MCF 10A (cell line): Measurements from ENCODE around the gene PPARD. TPM values are rescaled to one million over a fixed set of nuclear protein-coding genes. Genes with fewer than 3 reads are reported as not detected.

Source experiments
- BruUV-seq: library from RNA; stranded (reverse); fragments of 400-500 nt; replicated peaks from 2 replicates; lab custom pipeline; 2021; lab: Mats Ljungman, UMichigan
- CTCF ChIA-PET: fragments of 300-600 bp; sonication (Branson Sonifier 250); formaldehyde crosslinking; extraction: SDS; loops from one replicate; lab custom pipeline; 2021; ENCODE audit warnings: antibody characterized with exemption, inconsistent platforms; lab: Yijun Ruan, JAX
- POLR2A ChIA-PET: fragments of 300-600, 350-650 bp; sonication (Branson Sonifier 250); formaldehyde crosslinking; extraction: SDS; loops from one replicate; lab custom pipeline; 2020; ENCODE audit warnings: antibody characterized with exemption, inconsistent platforms; lab: Yijun Ruan, JAX
- DNase-seq: peaks from one replicate; pipeline ENCODE4 v3.0.0-alpha.2; 2018; ENCODE audit not compliant: unreplicated experiment
- H3K27ac Mint-ChIP-seq: one replicate; pipeline ENCODE4 v1.8.0; 2022; ENCODE audit warnings: mild to moderate bottlenecking, low read depth, mixed read lengths; ENCODE audit not compliant: unreplicated experiment
- H3K27me3 Mint-ChIP-seq: one replicate; pipeline ENCODE4 v1.8.0; 2022; ENCODE audit warnings: mixed read lengths; ENCODE audit not compliant: insufficient read depth, unreplicated experiment
- H3K36me3 Mint-ChIP-seq: one replicate; pipeline ENCODE4 v1.8.0; 2022; ENCODE audit warnings: mild to moderate bottlenecking, moderate library complexity, mixed read lengths; ENCODE audit not compliant: insufficient read depth, unreplicated experiment
- H3K4me1 Mint-ChIP-seq: one replicate; pipeline ENCODE4 v1.8.0; 2022; ENCODE audit warnings: mixed read lengths; ENCODE audit not compliant: insufficient read depth, unreplicated experiment
- H3K4me3 Mint-ChIP-seq: one replicate; pipeline ENCODE4 v1.8.0; 2022; ENCODE audit warnings: mild to moderate bottlenecking, moderate library complexity, mixed read lengths; ENCODE audit not compliant: unreplicated experiment
- H3K9me3 Mint-ChIP-seq: one replicate; pipeline ENCODE4 v1.8.0; 2022; ENCODE audit warnings: mixed read lengths; ENCODE audit not compliant: unreplicated experiment
- CTCF ChIP-seq: fragments of 200-600 bp; IDR thresholded peaks from one replicate; pipeline ENCODE4 v1.8.0; 2022; ENCODE audit warnings: antibody characterized with exemption, mild to moderate bottlenecking; ENCODE audit not compliant: unreplicated experiment
- intact Hi-C: fragments of 100-400 bp; cut with micrococcal nuclease; formaldehyde crosslinking; loops from 2 replicates; pipeline ENCODE4 v1.14.1; 2022
- total RNA-seq: library from RNA; stranded (reverse); gene quantifications from 2 replicates; pipeline ENCODE4 v1.2.3, GENCODE V29; 2022

PPARD gene
- total RNA-seq, 1 experiment from 2014 or later = 13.8 TPM

GRCh38 chr6:35400901-35401311 is 58.5 kb downstream of the PPARD start:
- Mint-ChIP-seq H3K9me3 (no peaks in the 10 kb centered on the region), H3K4me3 (no peak overlapping the region), H3K27ac (no peak overlapping the region), H3K27me3 (no peaks in the 10 kb centered on the region), H3K4me1 (peaks cover 21% of the 10 kb centered on the region), H3K36me3 (no peaks in the 10 kb centered on the region)
- intact Hi-C loops = no loop called here
- DNase-seq = peak; percentile 74
- ChIA-PET POLR2A (interaction anchor here (0.6 to 2.9 kb wide), 6 partner anchors 9 to 691 kb away, joined by 3 to 14 read pairs (median 3); partner anchors contain the start of genes FANCE, PPARD and RPL10A), CTCF (interaction anchor here (0.6 to 1.2 kb wide), 5 partner anchors 14 to 145 kb away, joined by 3 to 4 read pairs (median 3); no protein-coding TSS in a partner anchor)
- no peak for TF ChIP-seq CTCF
- no TSS peak for BruUV-seq

DNA sequence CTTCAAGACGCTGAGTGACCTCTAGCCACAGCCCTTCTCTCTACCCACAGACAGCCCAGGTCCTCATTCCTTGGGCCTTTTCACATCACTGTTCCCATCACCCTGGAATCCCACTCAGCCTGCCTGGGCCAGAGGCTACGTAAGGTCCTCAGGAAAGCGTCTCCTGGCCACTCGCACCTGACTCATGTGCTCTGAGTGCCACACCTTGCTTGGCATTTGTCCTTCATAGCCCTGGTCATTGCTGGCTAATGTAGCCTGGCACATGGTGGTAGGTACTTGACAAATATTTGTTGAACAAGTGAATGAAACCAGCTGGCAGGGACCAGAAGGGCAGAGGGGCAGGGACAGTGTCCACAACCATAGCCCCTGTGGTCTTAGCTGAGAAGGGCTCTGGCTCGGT is 59.2 kb downstream of the PPARD start:
- Mint-ChIP-seq H3K27ac (no peak overlapping the region), H3K36me3 (no peaks in the 10 kb centered on the region), H3K4me3 (no peak overlapping the region), H3K4me1 (peaks cover 21% of the 10 kb centered on the region), H3K9me3 (no peaks in the 10 kb centered on the region), H3K27me3 (no peaks in the 10 kb centered on the region)
- BruUV-seq = no TSS peak
- DNase-seq = peak; percentile 43
- intact Hi-C loops = no loop called here
- ChIA-PET POLR2A (interaction anchor here (1.1 to 2.9 kb wide), 5 partner anchors 9 to 103 kb away, joined by 3 to 14 read pairs (median 3); partner anchors contain the start of genes FANCE and PPARD), CTCF (interaction anchor here (0.8 kb wide), 1 partner anchor 67 kb away, joined by 4 read pairs; the partner anchor contains the start of gene RPL10A)
- no peak for TF ChIP-seq CTCF

GRCh38 chr6:35402136-35402855 is 59.9 kb downstream of the PPARD start:
- Mint-ChIP-seq H3K36me3 (no peaks in the 10 kb centered on the region), H3K4me3 (no peak overlapping the region), H3K27ac (no peak overlapping the region), H3K9me3 (no peaks in the 10 kb centered on the region), H3K4me1 (peaks cover 15% of the 10 kb centered on the region), H3K27me3 (no peaks in the 10 kb centered on the region)
- intact Hi-C loops = no loop called here
- BruUV-seq = no TSS peak
- no peak for DNase-seq
- TF ChIP-seq CTCF = no peak
- ChIA-PET CTCF (interaction anchor here (0.8 kb wide), 1 partner anchor 66 kb away, joined by 4 read pairs; the partner anchor contains the start of gene RPL10A), POLR2A (interaction anchor here (1.1 to 2.9 kb wide), 4 partner anchors 10 to 104 kb away, joined by 3 to 14 read pairs (median 8); partner anchors contain the start of genes FANCE and PPARD)

GRCh38 chr6:35402856-35403191 is 60.5 kb downstream of the PPARD start:
- no TSS peak for BruUV-seq
- POLR2A ChIA-PET = interaction anchor here (2.7 kb wide), 1 partner anchor 59 kb away, joined by 14 read pairs; the partner anchor contains the start of gene PPARD
- CTCF ChIA-PET = no interaction called here
- H3K9me3 Mint-ChIP-seq = no peaks in the 10 kb centered on the region
- DNase-seq = no peak
- no peak overlapping the region for H3K27ac Mint-ChIP-seq
- H3K4me1 Mint-ChIP-seq = peaks cover 15% of the 10 kb centered on the region
- TF ChIP-seq CTCF = no peak
- no peak overlapping the region for H3K4me3 Mint-ChIP-seq
- no peaks in the 10 kb centered on the region for H3K27me3 Mint-ChIP-seq
- intact Hi-C loops = no loop called here
- H3K36me3 Mint-ChIP-seq = no peaks in the 10 kb centered on the region
